Left lung (tissue), 10 donors: ENCODE measurements around the gene ADIRF. TPM values are rescaled to one million over a fixed set of nuclear protein-coding genes. Genes with fewer than 3 reads are reported as not detected.

Source experiments
- ATAC-seq: fragments of 200-7000 bp; cut with Tn5 transposase; one replicate; pipeline ENCODE4 v1.9.1; 2020; ENCODE audit warnings: moderate library complexity
- DNase-seq, 4 donors: peaks; one replicate each; pipeline ENCODE4 v3.0.0-alpha.2; 2013 to 2020
- H3K27ac ChIP-seq, 2 donors: fragments of 200-600 bp; sonication (generic) in 1 of 2; one replicate each; pipeline versions ENCODE4 v1.5.0 to v1.8.0; 2020 to 2021
- H3K27me3 ChIP-seq, 2 donors: fragments of 200-600 bp; sonication (generic) in 1 of 2; one replicate each; pipeline versions ENCODE4 v1.5.0 to v1.8.0; 2020 to 2021
- H3K36me3 ChIP-seq, 2 donors: fragments of 200-600 bp; sonication (generic) in 1 of 2; one replicate each; pipeline versions ENCODE4 v1.5.0 to v1.8.0; 2020 to 2021
- H3K4me1 ChIP-seq, 2 donors: fragments of 200-600 bp; one replicate each; pipeline ENCODE4 v1.8.0; 2021
- H3K4me3 ChIP-seq, 2 donors: fragments of 200-600 bp; sonication (generic) in 1 of 2; one replicate each; pipeline versions ENCODE4 v1.5.0 to v1.8.0; 2020 to 2021; ENCODE audit warnings: mild to moderate bottlenecking in 1 of 2
- H3K9me3 ChIP-seq, 2 donors: fragments of 200-600 bp; sonication (generic) in 1 of 2; one replicate each; pipeline versions ENCODE4 v1.5.0 to v1.8.0; 2020 to 2021
- CTCF ChIP-seq, 2 donors: fragments of 200-600 bp; sonication (generic) in 1 of 2; IDR thresholded peaks; one replicate each; pipeline versions ENCODE4 v1.5.0 to v1.8.0; 2021; ENCODE audit warnings: antibody characterized with exemption in 2 of 2
- intact Hi-C, 2 donors: fragments of 100-400 bp; cut with DNase I; formaldehyde crosslinking; loops; one replicate each; pipeline versions ENCODE4 v1.11.2 to v1.14.2; 2022
- polyA plus RNA-seq, 6 donors: library from polyadenylated mRNA; unstranded; fragments of 120-200 nt; gene quantifications; one replicate each; pipeline ENCODE4 v1.2.1, GENCODE V29; 2013; ENCODE audit not compliant: insufficient read length in 6 of 6
- total RNA-seq, 2 donors: library from RNA; stranded (reverse); fragmentation: NEBNext Ultra II Directional; extraction: Animal tissue kit (Norgen Biotek cat#: 25700); gene quantifications; one replicate each; pipeline ENCODE4 v1.2.1, GENCODE V29; 2021
- donor health status: DM: no; HTN: yes; CAD: no.
- donor health status: DM: no; HTN: no; CAD: no.

ADIRF gene
- total and polyA plus RNA-seq, 8 donors: 8.0 to 94.1 (median 17.9) TPM

GRCh38 chr10:86961481-86962091 is 6.7 kb upstream of the ADIRF start:
- Histone ChIP-seq H3K4me1 (peaks cover 27 to 39% of the 10 kb centered on the region in 2 donors), H3K27me3 (peaks cover 0 to 4% of the 10 kb centered on the region in 2 donors), H3K4me3 (no peak overlapping the region), H3K27ac (no peak overlapping the region), H3K9me3 (no peaks in the 10 kb centered on the region), H3K36me3 (no peaks in the 10 kb centered on the region)
- no peak for TF ChIP-seq CTCF (IDR thresholded peaks at IDR 0.05)
- intact Hi-C loops: no loop called here
- DNase-seq: no peak
- ATAC-seq: no peak

GRCh38 chr10:86962136-86962980 is 5.9 kb upstream of the ADIRF start:
- H3K9me3 ChIP-seq: no peaks in the 10 kb centered on the region
- no peak for TF ChIP-seq CTCF (IDR thresholded peaks at IDR 0.05)
- no peak overlapping the region for H3K27ac ChIP-seq
- no peak overlapping the region for H3K4me3 ChIP-seq
- DNase-seq (no peak), ATAC-seq (no peak)
- H3K36me3 ChIP-seq: no peaks in the 10 kb centered on the region
- H3K27me3 ChIP-seq: peaks cover 0 to 4% of the 10 kb centered on the region in 2 donors
- intact Hi-C loops: no loop called here
- peaks cover 29 to 44% of the 10 kb centered on the region in 2 donors for H3K4me1 ChIP-seq

GRCh38 chr10:86962981-86963310 is 5.3 kb upstream of the ADIRF start:
- intact Hi-C loops: no loop called here
- DNase-seq (no peak), ATAC-seq (no peak)
- Histone ChIP-seq H3K9me3 (no peaks in the 10 kb centered on the region), H3K27me3 (peaks cover 0 to 10% of the 10 kb centered on the region in 2 donors), H3K4me1 (peaks cover 31 to 48% of the 10 kb centered on the region in 2 donors), H3K36me3 (no peaks in the 10 kb centered on the region), H3K27ac (no peak overlapping the region), H3K4me3 (no peak overlapping the region)
- no peak for TF ChIP-seq CTCF (IDR thresholded peaks at IDR 0.05)

- DNase-seq: no peak
- no peak overlapping the region for H3K27ac ChIP-seq
- no peaks in the 10 kb centered on the region for H3K36me3 ChIP-seq
- H3K9me3 ChIP-seq: no peaks in the 10 kb centered on the region
- intact Hi-C loops: no loop called here
- H3K4me3 ChIP-seq: no peak overlapping the region
- TF ChIP-seq CTCF (IDR thresholded peaks at IDR 0.05): no peak
- H3K4me1 ChIP-seq: peaks cover 31 to 49% of the 10 kb centered on the region in 2 donors
- no peak for ATAC-seq
- peaks cover 0 to 15% of the 10 kb centered on the region in 2 donors for H3K27me3 ChIP-seq
These were observed 4.9 kb upstream of the ADIRF start for GRCh38 chr10:86963341-86963919.
